Cardiac muscle cell (in vitro differentiated cells and primary cell): ENCODE results near the gene MZF1. TPM values are rescaled to one million over a fixed set of nuclear protein-coding genes. Genes with fewer than 3 reads are reported as not detected.

Experiments used
- DNase-seq, 2 donors: peaks; one replicate each; pipeline versions ENCODE4 v3.0.0 to v3.0.0-alpha.2; 2010 to 2017; ENCODE audit warnings: low read depth in 1 of 2, low spot score in 1 of 2
- H3K27ac ChIP-seq: fragments of 200-600 bp; sonication (generic); 2 replicates; pipeline ENCODE4 v1.5.1; 2016
- H3K27me3 ChIP-seq: fragments of 200-600 bp; sonication (generic); 2 replicates; pipeline ENCODE4 v1.6.0; 2016; ENCODE audit warnings: control low read depth
- H3K36me3 ChIP-seq: fragments of 200-600 bp; sonication (generic); 2 replicates; pipeline ENCODE4 v1.5.1; 2016; ENCODE audit warnings: control low read depth
- H3K4me1 ChIP-seq: fragments of 200-600 bp; sonication (generic); 2 replicates; pipeline ENCODE4 v1.8.1; 2017; ENCODE audit warnings: low read depth, mild to moderate bottlenecking, mixed run types
- H3K4me3 ChIP-seq: fragments of 200-600 bp; sonication (generic); 2 replicates; pipeline ENCODE4 v1.5.1; 2016; ENCODE audit warnings: mild to moderate bottlenecking
- H3K9me3 ChIP-seq: fragments of 200-600 bp; sonication (generic); 2 replicates; pipeline ENCODE4 v1.5.1; 2017; ENCODE audit warnings: low read depth, mild to moderate bottlenecking, control low read depth
- polyA plus RNA-seq: library from polyadenylated mRNA; unstranded; fragments of >200 nt; fragmentation: Nextera tagmentation; extraction: Ambion mirVana; gene quantifications from 2 replicates; pipeline ENCODE4 v1.2.1, GENCODE V29; 2016
- total RNA-seq: library from RNA; depleted of rRNA; stranded (reverse); fragments of >200 nt; gene quantifications from 2 replicates; pipeline ENCODE4 v1.2.3, GENCODE V29; 2016
- TF ChIP-seq, protein P1 (sequence below): IDR thresholded peaks from 2 replicates; pipeline ENCODE4 v1.5.1; 2012; ENCODE audit warnings: low read depth, mild to moderate bottlenecking, low read length

MZF1 gene
- total and polyA plus RNA-seq, 2 experiments from 2014 or later: 34.7 to 51.1 TPM

DNA sequence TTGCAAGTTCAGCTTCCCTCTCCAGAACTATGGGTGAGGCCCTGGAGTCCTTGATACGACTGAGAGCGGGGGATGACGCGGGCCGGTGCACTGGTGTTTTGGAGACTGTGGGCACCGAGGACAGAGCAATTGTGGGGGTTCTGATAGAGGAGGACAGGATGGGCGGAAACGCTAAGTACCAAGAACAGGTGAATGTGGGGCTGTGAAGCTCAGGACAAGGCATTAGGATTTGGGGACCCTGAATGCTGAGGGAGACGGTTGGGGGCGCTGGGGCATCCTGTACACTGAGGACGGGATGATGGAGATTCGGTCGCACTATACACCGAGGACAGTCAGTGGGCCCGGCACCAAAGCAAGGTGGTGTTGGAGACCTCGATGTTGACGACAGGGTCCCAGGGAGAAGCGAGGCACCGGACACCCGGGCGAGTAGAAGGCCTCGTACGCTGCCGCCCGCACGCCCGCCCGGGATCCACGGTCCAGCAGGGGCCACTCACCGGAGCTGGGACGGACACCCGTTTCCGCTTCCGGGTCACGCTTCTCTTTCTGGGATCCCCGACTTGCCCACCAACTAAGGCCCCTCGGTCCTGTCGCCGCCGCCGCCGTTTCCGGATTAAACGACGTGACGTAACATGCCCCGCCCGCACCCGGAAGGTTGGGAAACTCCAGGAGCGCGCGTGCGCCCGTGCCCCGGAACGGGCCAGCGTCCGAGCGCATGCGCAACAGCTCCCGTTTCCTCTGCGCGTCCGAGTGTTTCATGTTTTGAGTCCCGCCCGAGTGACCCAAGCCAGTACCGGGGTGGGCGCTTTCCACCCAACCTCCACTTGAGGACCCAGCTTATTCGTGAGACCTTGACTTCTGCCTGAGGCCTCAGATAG is 18.4 kb downstream of the MZF1 start, which contains the start of gene CHMP2A:
Gene CHMP2A, minus strand, starts transcription at position 612 of the 875 bp plus-strand sequence. CDS start 893 bp downstream, outside the sequence.
- Histone ChIP-seq H3K27me3 (no peaks in the 10 kb centered on the region), H3K36me3 (peaks cover 29% of the 10 kb centered on the region), H3K4me3 (peak within 1 kb of the TSS; percentile 51), H3K4me1 (peaks cover 22% of the 10 kb centered on the region), H3K9me3 (no peaks in the 10 kb centered on the region), H3K27ac (peak within 1 kb of the TSS; percentile 99)
- TF ChIP-seq, protein P1, sequence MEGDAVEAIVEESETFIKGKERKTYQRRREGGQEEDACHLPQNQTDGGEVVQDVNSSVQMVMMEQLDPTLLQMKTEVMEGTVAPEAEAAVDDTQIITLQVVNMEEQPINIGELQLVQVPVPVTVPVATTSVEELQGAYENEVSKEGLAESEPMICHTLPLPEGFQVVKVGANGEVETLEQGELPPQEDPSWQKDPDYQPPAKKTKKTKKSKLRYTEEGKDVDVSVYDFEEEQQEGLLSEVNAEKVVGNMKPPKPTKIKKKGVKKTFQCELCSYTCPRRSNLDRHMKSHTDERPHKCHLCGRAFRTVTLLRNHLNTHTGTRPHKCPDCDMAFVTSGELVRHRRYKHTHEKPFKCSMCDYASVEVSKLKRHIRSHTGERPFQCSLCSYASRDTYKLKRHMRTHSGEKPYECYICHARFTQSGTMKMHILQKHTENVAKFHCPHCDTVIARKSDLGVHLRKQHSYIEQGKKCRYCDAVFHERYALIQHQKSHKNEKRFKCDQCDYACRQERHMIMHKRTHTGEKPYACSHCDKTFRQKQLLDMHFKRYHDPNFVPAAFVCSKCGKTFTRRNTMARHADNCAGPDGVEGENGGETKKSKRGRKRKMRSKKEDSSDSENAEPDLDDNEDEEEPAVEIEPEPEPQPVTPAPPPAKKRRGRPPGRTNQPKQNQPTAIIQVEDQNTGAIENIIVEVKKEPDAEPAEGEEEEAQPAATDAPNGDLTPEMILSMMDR: no peak
- peak; percentile 98 to 99 for DNase-seq

DNA sequence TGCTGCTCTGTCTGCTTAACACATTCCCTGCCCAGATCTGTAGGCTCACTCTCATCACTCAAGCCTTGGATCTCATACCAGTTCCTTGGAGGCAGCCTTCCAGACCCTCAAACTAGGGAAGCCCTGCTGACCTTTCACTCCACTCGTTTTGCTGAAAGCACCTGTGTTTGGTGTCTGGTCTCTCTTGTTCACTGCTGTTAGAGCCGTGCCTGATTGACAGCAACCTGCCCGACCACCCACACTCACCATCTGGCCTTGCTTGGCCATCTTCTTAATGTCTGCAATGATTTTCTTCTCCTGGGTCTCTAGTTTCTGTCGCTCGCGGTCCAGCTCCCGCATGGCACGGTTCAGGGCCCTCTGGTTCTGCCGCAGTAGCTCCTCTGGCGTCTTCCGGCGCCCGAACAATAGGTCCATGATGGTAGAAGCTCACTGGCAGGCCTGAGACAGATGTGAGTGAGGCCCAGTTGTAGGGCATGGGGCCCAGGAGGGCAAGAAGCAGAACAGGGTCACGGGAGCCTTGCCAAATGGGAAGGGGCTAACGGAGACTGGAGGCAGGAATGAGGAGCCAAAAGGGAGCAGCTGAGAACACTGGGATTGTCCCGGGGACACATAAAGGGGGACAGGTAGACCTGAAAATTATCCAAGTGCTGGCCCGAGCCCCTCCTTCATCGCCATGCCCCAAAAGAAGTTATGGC is 19.2 kb downstream of the MZF1 start:
- H3K36me3 ChIP-seq: peaks cover 37% of the 10 kb centered on the region
- DNase-seq: no peak
- TF ChIP-seq, protein P1: no peak
- no peaks in the 10 kb centered on the region for H3K9me3 ChIP-seq
- H3K4me1 ChIP-seq: peaks cover 21% of the 10 kb centered on the region
- H3K27me3 ChIP-seq: no peaks in the 10 kb centered on the region
- H3K27ac ChIP-seq: peak overlapping the region; percentile 90
- H3K4me3 ChIP-seq: peak overlapping the region; percentile 51

DNA sequence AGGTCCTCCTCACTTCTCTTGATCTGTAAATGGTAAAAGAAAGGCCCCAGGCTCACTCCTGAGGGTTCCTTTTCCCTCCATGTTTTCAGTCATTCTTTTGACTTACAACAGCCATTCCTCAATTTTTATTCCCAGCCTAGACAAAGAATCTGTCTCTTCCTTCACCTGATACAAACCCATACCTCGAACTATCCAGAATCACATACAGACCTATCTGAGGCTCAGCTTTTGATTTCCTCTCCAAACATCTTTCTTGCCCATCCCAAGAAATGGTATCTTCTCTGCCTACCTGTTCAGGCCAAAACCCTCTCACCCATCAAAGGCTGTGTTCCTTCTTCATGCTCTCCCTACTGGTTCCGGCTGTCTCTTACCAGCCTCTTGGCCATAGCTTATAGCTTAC is 20.5 kb downstream of the MZF1 start:
- no peak for DNase-seq
- H3K9me3 ChIP-seq: no peaks in the 10 kb centered on the region
- TF ChIP-seq, protein P1: no peak
- no peaks in the 10 kb centered on the region for H3K27me3 ChIP-seq
- peak overlapping the region; percentile 39 for H3K27ac ChIP-seq
- no peak overlapping the region for H3K4me3 ChIP-seq
- H3K4me1 ChIP-seq: peaks cover 21% of the 10 kb centered on the region
- H3K36me3 ChIP-seq: peaks cover 50% of the 10 kb centered on the region

DNA sequence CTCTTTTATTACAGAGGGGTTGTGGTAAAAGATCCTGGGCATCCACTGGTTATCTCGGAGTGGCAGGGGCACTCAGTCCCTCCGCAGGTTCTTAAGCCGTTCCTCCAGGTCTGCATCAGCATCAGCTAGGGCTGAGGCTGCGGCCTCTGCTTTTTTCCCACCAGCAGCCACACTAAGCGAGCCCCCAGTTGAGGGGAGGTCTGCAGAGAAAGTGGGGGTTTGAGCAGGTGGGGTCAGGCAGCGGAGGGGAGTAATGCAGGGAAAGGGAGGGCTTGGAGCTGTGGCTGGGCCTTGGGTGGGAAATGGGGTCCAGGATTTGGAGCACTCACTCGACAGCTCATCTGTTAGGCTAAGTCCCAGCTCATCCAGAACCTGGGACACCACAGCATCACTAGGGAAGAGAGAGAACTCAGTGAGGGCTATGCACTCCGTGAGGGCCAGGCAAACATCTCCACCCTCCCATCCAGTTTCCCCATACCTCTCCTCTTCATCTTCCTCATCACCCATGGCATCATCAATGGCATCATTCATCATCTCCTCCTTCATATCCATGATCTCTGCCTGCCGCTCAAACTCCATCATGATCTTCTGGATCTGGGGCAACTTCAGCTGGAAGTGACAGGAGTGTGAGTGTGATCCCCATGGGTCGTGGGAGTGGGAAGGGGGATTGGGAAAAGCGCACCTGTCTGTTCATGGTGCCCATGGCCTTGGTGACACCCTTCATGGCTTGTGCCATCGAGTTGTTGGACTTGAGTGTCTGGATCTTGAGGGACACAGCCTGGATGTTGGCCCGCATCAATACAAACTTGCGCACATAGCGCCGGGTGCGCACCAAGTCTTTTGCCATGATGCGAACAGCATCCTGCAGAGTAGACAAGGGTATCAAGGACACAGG is 21.3 kb downstream of the MZF1 start:
- TF ChIP-seq, protein P1: no peak
- no peaks in the 10 kb centered on the region for H3K27me3 ChIP-seq
- H3K36me3 ChIP-seq: peaks cover 55% of the 10 kb centered on the region
- H3K4me3 ChIP-seq: no peak overlapping the region
- H3K4me1 ChIP-seq: peaks cover 15% of the 10 kb centered on the region
- no peak for DNase-seq
- no peaks in the 10 kb centered on the region for H3K9me3 ChIP-seq
- H3K27ac ChIP-seq: peak overlapping the region; percentile 39

DNA sequence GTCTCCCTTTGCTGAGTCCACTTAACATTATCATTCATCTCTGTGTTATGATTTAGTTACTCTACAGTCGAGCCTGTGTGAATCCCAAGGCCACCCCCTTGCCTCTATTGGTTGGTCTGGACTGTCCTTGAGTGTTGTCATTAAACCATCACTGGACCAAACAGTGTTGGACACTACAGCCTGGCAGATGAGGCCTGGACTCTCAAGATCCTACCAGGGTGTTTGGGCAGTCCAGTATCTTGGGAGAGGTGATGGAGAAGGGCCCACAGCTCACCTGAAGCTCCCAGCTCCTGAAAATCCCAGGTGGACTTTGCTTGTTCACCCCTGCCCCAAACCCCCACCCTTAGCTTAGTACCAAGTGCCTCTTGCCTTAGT is 22.0 kb downstream of the MZF1 start:
- Histone ChIP-seq H3K9me3 (no peaks in the 10 kb centered on the region), H3K27me3 (no peaks in the 10 kb centered on the region), H3K27ac (no peak overlapping the region), H3K36me3 (peaks cover 48% of the 10 kb centered on the region), H3K4me1 (peaks cover 19% of the 10 kb centered on the region), H3K4me3 (no peak overlapping the region)
- DNase-seq: no peak
- TF ChIP-seq, protein P1: no peak
